Activated CD4-positive, alpha-beta T cell treated with anti-CD3 and anti-CD28 coated beads, Interleukin-2, amount 50 U/mL, for 1 hour (primary cell): Measurements from ENCODE around the gene CHD2.
"Not testable (repeated sequence)": the region's sequence is repeated elsewhere in the genome, so short reads cannot be mapped to it uniquely, and the experiment has no call there.

Experiments
- DNase-seq: peaks from one replicate; pipeline ENCODE4 v3.0.0-alpha.2; 2020

CHD2 gene

GRCh38 chr15:92906563-92907081 lies 6.5 kb downstream of the CHD2 start:
- DNase-seq, result peak; percentile 45

GRCh38 chr15:92907229-92907628 lies 7.1 kb downstream of the CHD2 start:
- DNase-seq, result no peak

- peak; percentile 37 for DNase-seq
Observed at GRCh38 chr15:92907896-92908712, 8.0 kb downstream of the CHD2 start.

GRCh38 chr15:92908713-92909057 lies 8.6 kb downstream of the CHD2 start:
- no peak for DNase-seq

- no peak for DNase-seq
Observed at GRCh38 chr15:92909136-92909781, 9.1 kb downstream of the CHD2 start.

GRCh38 chr15:92910451-92910850 lies 10.3 kb downstream of the CHD2 start:
- DNase-seq, result no peak

- no peak for DNase-seq
Observed at GRCh38 chr15:92914103-92914499, 14.0 kb downstream of the CHD2 start.

- DNase-seq, result no peak
Observed at GRCh38 chr15:92914768-92915221, 14.7 kb downstream of the CHD2 start.

- no peak for DNase-seq
Observed at GRCh38 chr15:92915766-92916435, 15.8 kb downstream of the CHD2 start.

GRCh38 chr15:92917598-92918407 lies 17.7 kb downstream of the CHD2 start:
- peak; percentile 94 for DNase-seq

- DNase-seq, result not testable (repeated sequence)
Observed at GRCh38 chr15:92918881-92919280, 18.8 kb downstream of the CHD2 start.

- DNase-seq, result no peak
Observed at GRCh38 chr15:92920595-92921161, 20.6 kb downstream of the CHD2 start.

GRCh38 chr15:92921215-92922131 lies 21.3 kb downstream of the CHD2 start:
- DNase-seq, result no peak

- no peak for DNase-seq
Observed at GRCh38 chr15:92922418-92923002, 22.4 kb downstream of the CHD2 start.

GRCh38 chr15:92924216-92924615 lies 24.1 kb downstream of the CHD2 start:
- no peak for DNase-seq

- no peak for DNase-seq
Observed at GRCh38 chr15:92925454-92925853, 25.3 kb downstream of the CHD2 start.

- DNase-seq, result no peak
Observed at GRCh38 chr15:92928225-92928750, 28.2 kb downstream of the CHD2 start.

- DNase-seq, result no peak
Observed at GRCh38 chr15:92929002-92929401, 28.9 kb downstream of the CHD2 start.

GRCh38 chr15:92930054-92930621 lies 30.0 kb downstream of the CHD2 start:
- no peak for DNase-seq

- DNase-seq, result no peak
Observed at GRCh38 chr15:92930776-92931175, 30.7 kb downstream of the CHD2 start.
